Upper lobe of left lung (tissue), 6 donors: ENCODE results near the gene CNOT10. TPM values are rescaled to one million over a fixed set of nuclear protein-coding genes. Genes with fewer than 3 reads are reported as not detected.

Experiments
- ATAC-seq, 2 donors: fragments of 200-7000 bp; cut with Tn5 transposase; one replicate each; pipeline ENCODE4 v1.9.1; 2022; ENCODE audit warnings: mild to moderate bottlenecking in 2 of 2, moderate library complexity in 2 of 2; ENCODE audit not compliant: low FRiP score in 2 of 2
- DNase-seq, 2 donors: peaks; one replicate each; pipeline ENCODE4 v3.0.0-alpha.2; 2019 to 2020
- H3K27ac ChIP-seq, 4 donors: fragments of 200-600 bp; sonication (generic); one replicate each; pipeline ENCODE4 v1.5.1; 2016 to 2019
- H3K27me3 ChIP-seq, 4 donors: fragments of 200-600 bp; sonication (generic); one replicate each; pipeline ENCODE4 v1.5.1; 2017 to 2019
- H3K36me3 ChIP-seq, 4 donors: fragments of 200-600 bp; sonication (generic); one replicate each; pipeline ENCODE4 v1.5.1; 2016 to 2019
- H3K4me1 ChIP-seq, 4 donors: fragments of 200-600 bp; sonication (generic); one replicate each; pipeline ENCODE4 v1.5.1; 2018 to 2019
- H3K4me3 ChIP-seq, 4 donors: fragments of 200-600 bp; sonication (generic); one replicate each; pipeline ENCODE4 v1.5.1; 2017 to 2019; ENCODE audit warnings: mild to moderate bottlenecking in 2 of 4, moderate library complexity in 1 of 4
- H3K9me3 ChIP-seq, 4 donors: fragments of 200-600 bp; sonication (generic); one replicate each; pipeline ENCODE4 v1.5.1; 2018 to 2019
- CTCF ChIP-seq, 6 experiments: fragments of 450-650 bp in 4 of 6; fragments of 200-600 bp in 2 of 6; sonication (generic) in 2 of 6; IDR thresholded peaks; one replicate each; pipeline ENCODE4 v1.5.1; 2016 to 2019; ENCODE audit warnings: antibody characterized with exemption in 6 of 6
- EP300 ChIP-seq, 4 donors: sonication (generic); formaldehyde crosslinking; IDR thresholded peaks; one replicate each; pipeline ENCODE4 v1.5.1; 2017; ENCODE audit warnings: antibody characterized with exemption in 4 of 4, control low read depth in 2 of 4
- POLR2A ChIP-seq, 4 donors: fragments of 450-650 bp; IDR thresholded peaks; one replicate each; pipeline ENCODE4 v1.5.1; 2016 to 2017; ENCODE audit warnings: antibody characterized with exemption in 4 of 4, mild to moderate bottlenecking in 2 of 4
- POLR2AphosphoS5 ChIP-seq, 2 donors: sonication (generic); formaldehyde crosslinking; IDR thresholded peaks; one replicate each; pipeline ENCODE4 v1.5.1; 2017; ENCODE audit warnings: antibody characterized with exemption in 2 of 2
- WGBS, 2 donors: methylation state at CpG; one replicate each; pipeline ENCODE4 v1.1.5; 2017 to 2018; 5-methylcytosine and 5-hydroxymethylcytosine counted together
- total RNA-seq, 6 donors: library from RNA; depleted of rRNA in 4 of 6; stranded (reverse); fragments of >200 nt in 4 of 6; gene quantifications; one replicate each; pipeline versions ENCODE4 v1.1.0 to v1.2.1, GENCODE V29; 2016 to 2021
- donor health status: DM: no; HTN: no; CAD: no; lungs with moderate emphysema.
- donor health status: DM: no; HTN: yes; CAD: no; lungs with severe emphysema.

The CNOT10 gene
- total RNA-seq, 6 donors from 2014 or later: 19.1 to 47.1 (median 29.6) TPM

- Histone ChIP-seq H3K4me1 (peaks cover 21 to 53% (median 26%) of the 10 kb centered on the region in 4 donors), H3K27me3 (peaks cover 0 to 29% (median 14%) of the 10 kb centered on the region in 4 donors), H3K4me3 (peak overlapping the region in 3 of 4 donors; percentile 47 to 65 (median 59)), H3K36me3 (no peaks in the 10 kb centered on the region), H3K9me3 (no peaks in the 10 kb centered on the region), H3K27ac (peak overlapping the region; percentile 26 to 70 (median 61))
- TF ChIP-seq EP300 (IDR thresholded peaks at IDR 0.05): no peak
- no peak for TF ChIP-seq POLR2AphosphoS5 (IDR thresholded peaks at IDR 0.05)
- TF ChIP-seq POLR2A (IDR thresholded peaks at IDR 0.05): no peak
- no peak for TF ChIP-seq CTCF (IDR thresholded peaks at IDR 0.05)
- 44 to 65% methylated on average over 21 to 25 of the region's 25 CpGs for WGBS, 2 donors
- peak in 1 of 2 donors; percentile 3 for ATAC-seq
- DNase-seq: no peak
Observed at GRCh38 chr3:32818970-32819511, 134.1 kb downstream of the CNOT10 start.

DNA sequence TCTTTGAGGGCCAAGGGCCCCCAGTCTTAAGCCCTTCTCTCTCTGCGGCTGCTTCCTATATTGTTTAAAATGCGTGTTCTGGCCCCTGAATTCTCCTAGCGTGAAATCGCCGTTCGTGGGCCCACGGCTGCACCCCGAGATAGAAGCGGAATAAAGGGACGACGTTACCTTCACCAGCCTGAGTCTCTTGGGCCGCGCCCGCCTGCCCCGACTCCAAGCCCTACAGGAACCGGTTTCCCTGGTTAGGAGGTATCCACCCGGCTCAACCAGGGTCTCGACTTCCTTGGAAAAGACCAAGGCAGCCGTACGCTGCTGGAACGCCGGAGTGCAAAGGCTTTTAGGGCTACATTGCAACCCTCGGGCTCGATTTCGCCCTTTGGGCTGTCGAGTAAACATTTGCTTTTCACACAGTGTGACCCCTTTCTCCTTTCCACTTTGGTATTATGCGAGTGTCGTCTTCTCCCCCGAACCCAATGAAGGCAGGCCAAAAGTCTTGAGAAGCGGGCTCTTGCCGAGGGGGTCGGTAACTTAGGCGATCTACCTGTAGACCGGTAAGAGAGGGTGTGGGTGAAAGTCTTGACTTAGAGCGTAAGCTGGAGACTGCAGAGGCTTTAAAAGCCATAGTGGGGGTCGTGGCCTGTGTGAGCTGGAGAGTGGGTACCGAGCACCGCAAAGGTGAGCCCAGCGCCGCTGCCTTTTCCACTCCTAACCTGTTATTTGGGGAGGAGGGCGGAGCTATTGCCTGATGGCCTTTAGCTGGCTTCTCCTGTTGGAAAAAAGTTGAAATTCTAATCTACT lies 134.8 kb downstream of the CNOT10 start:
- ATAC-seq (peak in 1 of 2 donors; percentile 84), DNase-seq (peak; percentile 69 to 84)
- 52 to 70% methylated on average over 29 to 41 of the region's 41 CpGs for WGBS, 2 donors
- TF ChIP-seq CTCF (IDR thresholded peaks at IDR 0.05): no peak
- TF ChIP-seq POLR2AphosphoS5 (IDR thresholded peaks at IDR 0.05): no peak
- TF ChIP-seq EP300 (IDR thresholded peaks at IDR 0.05): no peak
- peak in 1 of 4 donors; percentile 37 for TF ChIP-seq POLR2A (IDR thresholded peaks at IDR 0.05)
- Histone ChIP-seq H3K4me3 (peak overlapping the region in 3 of 4 donors; percentile 47 to 65 (median 59)), H3K36me3 (no peaks in the 10 kb centered on the region), H3K27me3 (peaks cover 0 to 29% (median 14%) of the 10 kb centered on the region in 4 donors), H3K4me1 (peaks cover 21 to 53% (median 26%) of the 10 kb centered on the region in 4 donors), H3K9me3 (no peaks in the 10 kb centered on the region), H3K27ac (peak overlapping the region; percentile 23 to 70 (median 48))

DNA sequence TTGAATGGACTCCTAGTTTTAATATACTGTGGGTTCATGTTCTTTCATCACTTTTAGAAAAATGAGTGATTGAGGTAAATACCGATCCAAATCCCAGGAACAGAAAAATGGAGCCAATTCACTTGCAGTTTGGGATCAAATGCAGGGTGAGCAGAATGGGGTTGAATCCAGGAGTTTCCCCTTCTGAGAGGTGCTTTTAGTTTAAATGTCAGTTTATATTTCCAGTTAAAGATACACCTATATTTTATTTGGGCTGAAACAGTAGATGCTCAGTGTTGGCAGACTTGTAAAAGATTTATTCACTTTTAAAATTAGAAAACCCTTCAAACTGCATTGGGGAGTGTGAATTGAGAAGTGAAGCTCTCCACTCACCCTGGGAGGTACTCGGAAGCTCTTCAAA lies 135.4 kb downstream of the CNOT10 start:
- TF ChIP-seq EP300 (IDR thresholded peaks at IDR 0.05): no peak
- no peak for DNase-seq
- no peaks in the 10 kb centered on the region for H3K9me3 ChIP-seq
- 62 to 67% methylated on average over 2 of the region's 2 CpGs for WGBS, 2 donors
- H3K27me3 ChIP-seq: peaks cover 0 to 29% (median 14%) of the 10 kb centered on the region in 4 donors
- H3K4me1 ChIP-seq: peaks cover 21 to 53% (median 26%) of the 10 kb centered on the region in 4 donors
- H3K27ac ChIP-seq: peak overlapping the region; percentile 26 to 70 (median 50)
- no peak for ATAC-seq
- peak overlapping the region in 1 of 4 donors; percentile 65 for H3K4me3 ChIP-seq
- no peaks in the 10 kb centered on the region for H3K36me3 ChIP-seq

DNA sequence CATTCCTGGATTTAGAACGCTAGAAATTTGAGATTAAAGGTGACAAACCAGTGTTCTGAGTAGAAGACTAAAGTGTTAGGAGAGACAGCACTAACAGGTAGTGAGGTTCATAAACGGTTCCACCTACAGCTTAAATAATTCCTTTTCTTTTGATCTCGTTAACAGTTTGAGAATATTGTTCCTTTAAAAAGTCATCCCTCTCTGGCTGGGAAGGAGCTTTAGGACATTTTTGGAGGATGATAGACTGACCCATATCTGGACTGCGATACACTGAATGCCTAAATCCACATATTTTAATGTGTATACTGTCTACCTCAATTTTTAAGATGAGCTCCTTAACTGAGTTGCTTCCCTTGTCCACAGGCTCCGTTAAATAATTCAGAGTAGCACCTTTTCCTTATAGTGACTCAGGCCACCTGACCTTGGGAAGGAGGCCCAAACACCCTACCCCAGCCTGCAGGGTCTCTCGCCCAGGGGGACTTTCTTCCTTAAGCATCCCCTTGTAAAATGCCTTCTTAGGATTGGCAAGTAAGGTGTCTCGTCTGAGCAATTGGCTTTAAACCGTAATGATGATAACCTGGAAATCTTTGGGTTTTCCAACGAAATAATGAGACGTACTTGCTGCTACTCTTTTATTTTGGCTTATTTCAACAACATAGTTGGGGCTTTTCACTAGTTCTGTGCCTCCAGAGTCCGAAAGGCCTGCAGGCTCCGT lies 136.1 kb downstream of the CNOT10 start:
- no peaks in the 10 kb centered on the region for H3K9me3 ChIP-seq
- H3K27me3 ChIP-seq: peaks cover 0 to 29% (median 14%) of the 10 kb centered on the region in 4 donors
- no peak for ATAC-seq
- WGBS, 2 donors: 48 to 61% methylated on average over 11 to 12 of the region's 12 CpGs
- TF ChIP-seq EP300 (IDR thresholded peaks at IDR 0.05): no peak
- TF ChIP-seq CTCF (IDR thresholded peaks at IDR 0.05): no peak
- no peak for TF ChIP-seq POLR2AphosphoS5 (IDR thresholded peaks at IDR 0.05)
- no peak for TF ChIP-seq POLR2A (IDR thresholded peaks at IDR 0.05)
- no peak for DNase-seq
- peak overlapping the region; percentile 32 to 79 (median 67) for H3K27ac ChIP-seq
- H3K36me3 ChIP-seq: no peaks in the 10 kb centered on the region
- peaks cover 18 to 46% (median 24%) of the 10 kb centered on the region in 4 donors for H3K4me1 ChIP-seq
- peak overlapping the region in 3 of 4 donors; percentile 17 to 33 (median 29) for H3K4me3 ChIP-seq
